ENCODE data around the gene DTX4.
"Not testable (repeated sequence)": the region's sequence is repeated elsewhere in the genome, so short reads cannot be mapped to it uniquely, and the experiment has no call there.

DTX4 gene

GRCh38 chr11:59171508-59172322 lies at the start of gene DTX4:
DTX4 (plus strand) TSS chr11:59172132; CDS start chr11:59172596, 464 bp downstream.
- DNase-seq (ENCODE audit: low read depth in 2 of 2) = peak; percentile 71 to 74

GRCh38 chr11:59135648-59136461 lies 36.1 kb upstream of the DTX4 start:
- DNase-seq (ENCODE audit: low read depth in 2 of 2) = peak; percentile 40 to 51

GRCh38 chr11:59136551-59136950 lies 35.4 kb upstream of the DTX4 start:
- not testable (repeated sequence) for DNase-seq (ENCODE audit: low read depth in 2 of 2)

GRCh38 chr11:59137190-59137589 lies 34.7 kb upstream of the DTX4 start:
- no peak for DNase-seq (ENCODE audit: low read depth in 2 of 2)

- DNase-seq (ENCODE audit: low read depth in 2 of 2) = no peak
Observed at GRCh38 chr11:59138643-59139042, 33.3 kb upstream of the DTX4 start.

GRCh38 chr11:59141191-59141590 lies 30.7 kb upstream of the DTX4 start:
- no peak for DNase-seq (ENCODE audit: low read depth in 2 of 2)

GRCh38 chr11:59141673-59142460 lies 30.1 kb upstream of the DTX4 start:
- peak in 1 of 2 experiments; percentile 18 for DNase-seq (ENCODE audit: low read depth in 2 of 2)

GRCh38 chr11:59142530-59143507 lies 29.1 kb upstream of the DTX4 start, which contains the start of gene FAM111A:
FAM111A (plus strand) TSS chr11:59142856; CDS start chr11:59148873, 6,017 bp downstream.
- DNase-seq (ENCODE audit: low read depth in 2 of 2) = peak; percentile 70 to 73

GRCh38 chr11:59144096-59144495 lies 27.8 kb upstream of the DTX4 start:
- no peak for DNase-seq (ENCODE audit: low read depth in 2 of 2)

GRCh38 chr11:59144579-59145345 lies 27.2 kb upstream of the DTX4 start:
- peak; percentile 69 to 71 for DNase-seq (ENCODE audit: low read depth in 2 of 2)

GRCh38 chr11:59145534-59145933 lies 26.4 kb upstream of the DTX4 start:
- DNase-seq (ENCODE audit: low read depth in 2 of 2) = peak; percentile 28 to 29

- DNase-seq (ENCODE audit: low read depth in 2 of 2) = no peak
Observed at GRCh38 chr11:59151761-59152160, 20.2 kb upstream of the DTX4 start.

- no peak for DNase-seq (ENCODE audit: low read depth in 2 of 2)
Observed at GRCh38 chr11:59152312-59152951, 19.5 kb upstream of the DTX4 start.

- no peak for DNase-seq (ENCODE audit: low read depth in 2 of 2)
Observed at GRCh38 chr11:59154610-59155009, 17.3 kb upstream of the DTX4 start.

- no peak for DNase-seq (ENCODE audit: low read depth in 2 of 2)
Observed at GRCh38 chr11:59157433-59157832, 14.5 kb upstream of the DTX4 start.

GRCh38 chr11:59158206-59159068 lies 13.5 kb upstream of the DTX4 start:
- DNase-seq (ENCODE audit: low read depth in 2 of 2) = no peak

- no peak for DNase-seq (ENCODE audit: low read depth in 2 of 2)
Observed at GRCh38 chr11:59164028-59164427, 7.9 kb upstream of the DTX4 start.

- DNase-seq (ENCODE audit: low read depth in 2 of 2) = no peak
Observed at GRCh38 chr11:59172345-59173079, 580 bp downstream of the DTX4 start.

Measured in fibroblast of skin of left quadriceps (primary cell).